K562 (cell line): ENCODE data around the gene DCAF11.

Source experiments
- ASH1L ChIP-seq: fragments of 450-650 bp; IDR thresholded peaks from 2 replicates; pipeline ENCODE4 v1.6.1; 2018; ENCODE audit warnings: borderline replicate concordance, mild to moderate bottlenecking, low read depth; ENCODE audit not compliant: partially characterized antibody
- CTCF ChIP-seq, 3 experiments: IDR thresholded peaks in 2 of 3; conservative IDR thresholded peaks in 1 of 3; 2 replicates each; pipeline ENCODE4 v1.5.1; 2011 to 2012; ENCODE audit warnings: low read length in 3 of 3, mild to moderate bottlenecking in 3 of 3, control low read depth in 2 of 3, improper control_type of control experiment in 1 of 3, inconsistent platforms in 1 of 3, low read depth in 1 of 3, mixed read lengths in 1 of 3, moderate library complexity in 1 of 3; ENCODE audit not compliant: insufficient read depth in 2 of 3
- EGR1 ChIP-seq: fragments of 450-650 bp; conservative IDR thresholded peaks from 2 replicates; pipeline ENCODE4 v1.6.1; 2017; ENCODE audit warnings: mild to moderate bottlenecking
- ESRRA ChIP-seq: fragments of 450-650 bp; IDR thresholded peaks from 2 replicates; pipeline ENCODE4 v1.6.1; 2014; ENCODE audit warnings: low read depth, mild to moderate bottlenecking, moderate library complexity, borderline replicate concordance
- ETV1 ChIP-seq: fragments of 450-650 bp; conservative IDR thresholded peaks from 2 replicates; pipeline ENCODE4 v1.6.1; 2016; ENCODE audit warnings: missing genetic modification characterization, control low read depth, low read depth, missing compliant biosample characterization
- EZH2 ChIP-seq: IDR thresholded peaks from 2 replicates; pipeline ENCODE4 v1.6.1; 2012; ENCODE audit warnings: low read depth, mild to moderate bottlenecking, inconsistent platforms, low read length, borderline replicate concordance
- HSF4 ChIP-seq: fragments of 250-450 bp; sonication (Bioruptor Pico); IDR thresholded peaks from 2 replicates; pipeline ENCODE4 v2.1.2; 2022; ENCODE audit warnings: mild to moderate bottlenecking, moderate library complexity, borderline replicate concordance
- POLR2A ChIP-seq: fragments of 450-650 bp; conservative IDR thresholded peaks from 2 replicates; pipeline ENCODE4 v1.6.1; 2016
- RAD21 ChIP-seq, 2 experiments: fragments of 250-450 bp in 1 of 2; fragments of 450-650 bp in 1 of 2; sonication (Bioruptor Pico) in 1 of 2; formaldehyde crosslinking in 1 of 2; IDR thresholded peaks in 1 of 2; conservative IDR thresholded peaks in 1 of 2; 2 replicates each; pipeline versions ENCODE4 v1.4.0 to v1.8.0; 2020 to 2022; ENCODE audit warnings: mild to moderate bottlenecking in 2 of 2, moderate library complexity in 1 of 2
- SMC3 ChIP-seq: conservative IDR thresholded peaks from 2 replicates; pipeline ENCODE4 v1.6.1; 2011; ENCODE audit warnings: low read depth, low read length, improper control_type of control experiment; ENCODE audit not compliant: insufficient read depth
- ZNF143 ChIP-seq: sonication (generic); formaldehyde crosslinking; IDR thresholded peaks from 2 replicates; pipeline ENCODE4 v1.9.0; 2022; ENCODE audit warnings: mild to moderate bottlenecking, missing genetic modification reagents

- TF ChIP-seq ASH1L (no peak), ETV1 (tag) (no peak), EZH2 (no peak), EGR1 (no peak), CTCF (IDR thresholded peaks at IDR 0.05 in 2 of 3, conservative IDR thresholded peaks at IDR 0.05 in 1 of 3; ENCODE audit: insufficient read depth in 2 of 3, low read depth in 1 of 3, low read length in 3 of 3) (no peak), RAD21 (CRISPR knock-in tag; conservative IDR thresholded peaks at IDR 0.05 in 1 of 2, IDR thresholded peaks at IDR 0.05 in 1 of 2) (no peak), SMC3 (no peak), ESRRA (no peak), ZNF143 (CRISPR knock-in tag) (no peak), POLR2A (no peak), HSF4 (no peak)
Measured at GRCh38 chr14:24145690-24146452, 31.3 kb downstream of the DCAF11 start.
